Nephron progenitor cell (in vitro differentiated cells): Measurements from ENCODE around the gene SMIM26.
A peak's percentile ranks its signal among the peaks of the same experiment; 100 is the strongest.

ENCODE experiments used
- DNase-seq: peaks from one replicate; pipeline ENCODE4 v3.0.0; 2021
- H3K27ac Mint-ChIP-seq: 2 replicates; pipeline ENCODE4 v1.8.0; 2021; ENCODE audit warnings: mild to moderate bottlenecking, moderate library complexity, mixed read lengths
- H3K27me3 Mint-ChIP-seq: 2 replicates; pipeline ENCODE4 v1.8.0; 2021; ENCODE audit warnings: mild to moderate bottlenecking, low read depth, mixed read lengths; ENCODE audit not compliant: poor library complexity
- H3K36me3 Mint-ChIP-seq: 2 replicates; pipeline ENCODE4 v1.8.0; 2021; ENCODE audit warnings: low read depth, mixed read lengths
- H3K4me1 Mint-ChIP-seq: 2 replicates; pipeline ENCODE4 v1.8.0; 2021; ENCODE audit warnings: mixed read lengths
- H3K4me3 Mint-ChIP-seq: 2 replicates; pipeline ENCODE4 v1.8.0; 2021; ENCODE audit warnings: mild to moderate bottlenecking, moderate library complexity, mixed read lengths
- H3K9me3 Mint-ChIP-seq: 2 replicates; pipeline ENCODE4 v1.8.0; 2021; ENCODE audit warnings: mild to moderate bottlenecking, moderate library complexity, mixed read lengths
- TF ChIP-seq, protein P1 (sequence below): fragments of 200-600 bp; sonication (generic); IDR thresholded peaks from 2 replicates; pipeline ENCODE4 v1.5.0; 2021; ENCODE audit warnings: antibody characterized with exemption

SMIM26 gene

DNA sequence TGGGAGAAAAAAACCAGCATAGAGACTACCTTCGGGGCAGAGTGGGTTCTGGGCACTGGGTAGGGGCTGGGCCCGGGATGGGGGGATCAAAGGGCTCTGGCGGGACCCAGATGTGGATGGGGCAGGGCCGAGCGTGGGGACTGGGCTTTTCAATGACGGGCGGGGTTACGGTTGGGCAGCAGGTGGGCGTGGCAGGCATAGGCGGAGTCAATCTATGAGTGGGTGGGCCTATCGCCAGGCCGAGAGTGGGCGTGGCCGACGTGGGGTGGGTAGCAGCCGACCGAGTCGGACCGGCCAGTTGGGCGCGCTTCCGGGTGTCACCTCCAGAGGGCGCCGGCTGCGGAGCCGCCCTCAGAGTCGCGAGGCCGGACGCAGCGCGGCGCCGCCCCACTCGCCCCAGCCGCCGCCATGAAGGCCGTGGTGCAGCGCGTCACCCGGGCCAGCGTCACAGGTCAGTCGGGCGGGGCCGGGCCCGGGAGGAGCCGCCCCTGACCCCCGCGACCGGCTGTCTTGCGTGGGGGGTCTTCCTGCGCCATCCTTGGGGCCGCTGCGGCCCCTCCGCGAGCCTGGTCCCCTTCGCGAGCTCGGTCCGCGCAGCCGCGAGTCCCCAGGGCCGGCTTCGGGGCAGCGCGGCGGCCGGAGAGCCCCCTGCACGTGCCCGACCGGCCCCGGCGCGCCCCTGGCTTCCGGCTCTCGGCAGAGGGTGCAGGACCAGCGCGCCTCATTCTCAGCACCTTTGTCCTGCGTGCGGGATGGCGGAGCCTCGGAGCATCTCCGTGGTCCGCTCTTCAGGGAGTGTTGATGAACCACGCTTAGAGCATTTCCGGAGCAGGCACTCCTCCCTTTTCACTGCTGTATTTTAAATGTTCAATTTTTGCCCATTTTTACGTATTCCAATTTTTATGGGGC is 20.7 kb downstream of the SMIM26 start, which contains the start of gene DTD1:
Gene DTD1, plus strand, starts transcription at position 390 of the 909 bp plus-strand sequence. Its CDS starts 19 bp downstream, at position 409.
- Mint-ChIP-seq H3K27ac (no peak within 1 kb of the TSS), H3K9me3 (peaks cover 3% of the 10 kb centered on the region), H3K36me3 (no peaks in the 10 kb centered on the region), H3K4me3 (peak within 1 kb of the TSS; percentile 89), H3K4me1 (peaks cover 30% of the 10 kb centered on the region), H3K27me3 (no peaks in the 10 kb centered on the region)
- TF ChIP-seq, protein P1, sequence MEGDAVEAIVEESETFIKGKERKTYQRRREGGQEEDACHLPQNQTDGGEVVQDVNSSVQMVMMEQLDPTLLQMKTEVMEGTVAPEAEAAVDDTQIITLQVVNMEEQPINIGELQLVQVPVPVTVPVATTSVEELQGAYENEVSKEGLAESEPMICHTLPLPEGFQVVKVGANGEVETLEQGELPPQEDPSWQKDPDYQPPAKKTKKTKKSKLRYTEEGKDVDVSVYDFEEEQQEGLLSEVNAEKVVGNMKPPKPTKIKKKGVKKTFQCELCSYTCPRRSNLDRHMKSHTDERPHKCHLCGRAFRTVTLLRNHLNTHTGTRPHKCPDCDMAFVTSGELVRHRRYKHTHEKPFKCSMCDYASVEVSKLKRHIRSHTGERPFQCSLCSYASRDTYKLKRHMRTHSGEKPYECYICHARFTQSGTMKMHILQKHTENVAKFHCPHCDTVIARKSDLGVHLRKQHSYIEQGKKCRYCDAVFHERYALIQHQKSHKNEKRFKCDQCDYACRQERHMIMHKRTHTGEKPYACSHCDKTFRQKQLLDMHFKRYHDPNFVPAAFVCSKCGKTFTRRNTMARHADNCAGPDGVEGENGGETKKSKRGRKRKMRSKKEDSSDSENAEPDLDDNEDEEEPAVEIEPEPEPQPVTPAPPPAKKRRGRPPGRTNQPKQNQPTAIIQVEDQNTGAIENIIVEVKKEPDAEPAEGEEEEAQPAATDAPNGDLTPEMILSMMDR = peak; percentile 53
- DNase-seq = peak; percentile 91

DNA sequence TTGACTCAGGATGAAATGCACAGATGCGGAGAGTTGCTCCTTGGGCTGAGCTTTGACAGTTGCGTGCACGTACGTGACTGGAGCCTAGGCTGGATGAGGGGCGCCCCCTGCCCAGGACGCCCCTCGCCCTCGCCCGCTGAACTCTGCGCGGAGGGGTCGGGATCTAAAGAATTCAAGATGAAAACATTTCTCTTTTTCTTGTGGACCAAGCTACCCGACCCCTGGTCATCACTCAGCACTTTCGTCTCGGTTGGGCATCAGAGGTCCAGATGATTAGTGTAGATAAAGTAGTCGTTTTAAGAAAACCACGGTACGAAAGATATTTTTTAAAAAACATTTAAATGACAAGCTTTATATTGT is 21.3 kb downstream of the SMIM26 start:
- TF ChIP-seq, protein P1 = no peak
- Mint-ChIP-seq H3K4me3 (peak overlapping the region; percentile 89), H3K36me3 (peaks cover under 1% of the 10 kb centered on the region), H3K27me3 (no peaks in the 10 kb centered on the region), H3K9me3 (peaks cover 3% of the 10 kb centered on the region), H3K27ac (no peak overlapping the region), H3K4me1 (peaks cover 30% of the 10 kb centered on the region)
- DNase-seq = peak; percentile 28

DNA sequence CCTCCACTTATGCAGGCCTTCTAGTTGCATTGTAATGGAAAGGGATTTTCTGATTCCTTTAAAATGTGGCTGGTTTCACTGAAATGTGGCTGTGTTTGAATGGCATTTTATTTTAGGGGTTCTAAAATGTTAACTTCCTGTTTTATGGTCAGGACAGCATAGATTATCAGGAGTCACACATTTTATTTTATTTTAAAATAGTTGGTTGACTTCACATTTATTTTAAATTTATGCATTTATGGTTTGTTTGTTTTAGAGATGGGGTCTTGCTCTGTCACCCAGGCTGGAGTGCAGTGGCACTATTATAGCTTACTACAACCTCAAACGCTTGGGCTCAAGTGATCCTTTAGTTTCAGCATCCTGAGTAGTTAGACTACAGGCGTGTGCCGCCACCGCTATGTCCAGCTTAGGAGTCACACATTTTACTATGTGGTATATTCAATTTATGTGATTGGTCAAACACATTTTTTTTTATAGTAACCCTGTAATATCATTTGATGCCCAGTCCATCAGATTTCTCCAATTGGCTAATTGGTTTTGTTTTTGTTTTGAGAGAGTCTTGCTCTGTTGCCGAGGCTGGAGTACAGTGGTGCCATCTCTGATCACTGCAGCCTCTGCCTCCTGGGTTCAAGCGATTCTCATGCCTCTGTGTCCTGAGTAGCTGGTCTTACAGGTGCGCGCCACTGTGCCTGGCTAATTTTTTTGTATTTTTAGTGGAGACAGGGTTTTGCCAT is 22.9 kb downstream of the SMIM26 start:
- peaks cover 30% of the 10 kb centered on the region for H3K4me1 Mint-ChIP-seq
- H3K36me3 Mint-ChIP-seq = peaks cover 9% of the 10 kb centered on the region
- H3K27me3 Mint-ChIP-seq = no peaks in the 10 kb centered on the region
- peak overlapping the region; percentile 89 for H3K4me3 Mint-ChIP-seq
- peaks cover 3% of the 10 kb centered on the region for H3K9me3 Mint-ChIP-seq
- DNase-seq = no peak
- H3K27ac Mint-ChIP-seq = no peak overlapping the region
- TF ChIP-seq, protein P1 = no peak

DNA sequence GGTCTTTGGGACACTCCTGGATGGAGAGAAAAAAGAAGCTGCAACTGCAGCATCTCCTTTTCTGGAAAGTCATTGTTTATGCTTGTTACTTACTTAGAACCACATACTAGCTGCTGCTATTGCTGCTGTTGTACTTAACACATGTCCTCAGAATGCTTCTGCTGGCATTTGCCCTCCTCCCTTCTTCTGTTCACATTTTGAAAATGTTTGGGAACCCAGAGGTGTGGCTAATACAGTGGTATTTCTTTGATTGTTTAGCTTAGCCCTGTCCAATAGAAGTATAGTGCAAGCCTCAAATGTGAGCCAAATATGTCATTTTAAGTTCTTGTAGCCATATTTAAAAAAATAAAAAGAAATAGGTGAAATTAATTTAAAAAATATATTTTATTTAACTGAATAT is 29.0 kb downstream of the SMIM26 start:
- DNase-seq = no peak
- H3K27ac Mint-ChIP-seq = no peak overlapping the region
- H3K4me1 Mint-ChIP-seq = no peaks in the 10 kb centered on the region
- TF ChIP-seq, protein P1 = no peak
- peaks cover 2% of the 10 kb centered on the region for H3K27me3 Mint-ChIP-seq
- no peak overlapping the region for H3K4me3 Mint-ChIP-seq
- peaks cover 61% of the 10 kb centered on the region for H3K36me3 Mint-ChIP-seq
- H3K9me3 Mint-ChIP-seq = peaks cover 20% of the 10 kb centered on the region

DNA sequence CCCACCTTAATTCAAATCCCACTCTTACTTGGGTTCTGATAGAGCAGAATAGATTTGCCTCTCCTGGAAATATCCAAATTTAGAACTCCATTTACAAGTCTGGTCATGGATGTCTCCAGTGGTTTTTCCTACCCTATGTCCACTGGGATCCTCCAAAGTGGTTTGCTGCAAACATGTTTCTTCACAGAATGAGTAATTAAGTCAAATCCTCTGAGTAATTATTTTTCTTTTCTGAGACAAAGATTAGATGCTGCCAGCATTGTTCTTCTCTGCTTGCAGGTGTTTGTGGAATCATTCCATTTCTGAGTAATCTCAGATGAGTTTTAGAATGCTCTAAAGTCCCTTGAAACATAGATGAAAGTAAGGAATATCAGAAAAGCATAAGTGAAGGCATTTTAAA is 42.5 kb downstream of the SMIM26 start:
- DNase-seq = no peak
- no peak overlapping the region for H3K27ac Mint-ChIP-seq
- peaks cover 5% of the 10 kb centered on the region for H3K9me3 Mint-ChIP-seq
- no peaks in the 10 kb centered on the region for H3K4me1 Mint-ChIP-seq
- peaks cover 32% of the 10 kb centered on the region for H3K36me3 Mint-ChIP-seq
- TF ChIP-seq, protein P1 = no peak
- peaks cover 3% of the 10 kb centered on the region for H3K27me3 Mint-ChIP-seq
- H3K4me3 Mint-ChIP-seq = no peak overlapping the region
